Measurements from ENCODE around the gene CSGALNACT2. TPM values are rescaled to one million over a fixed set of nuclear protein-coding genes. Genes with fewer than 3 reads are reported as not detected.

Gene CSGALNACT2
- total and polyA plus RNA-seq, 2 donors from 2014 or later: 4.8 to 20.0 TPM

DNA sequence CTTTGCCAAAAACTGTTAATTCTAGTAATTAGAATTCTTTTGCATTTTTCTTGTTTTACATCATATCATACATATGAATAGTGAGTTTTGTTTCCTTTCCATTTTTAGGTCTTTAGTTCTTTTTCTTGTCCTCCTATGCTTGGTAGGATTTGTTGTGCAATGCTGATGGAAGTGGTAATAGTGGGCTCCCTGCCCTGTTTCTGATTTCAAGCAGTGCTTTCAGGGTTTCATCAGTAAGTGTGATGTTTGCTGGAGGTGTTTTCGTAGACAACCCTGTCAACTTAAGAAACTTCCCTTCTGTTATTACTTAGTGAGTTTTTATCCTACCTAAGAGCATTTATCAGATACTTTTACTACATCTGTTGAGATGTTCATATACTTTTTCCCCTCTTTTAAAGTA, 50.5 kb downstream of the CSGALNACT2 start:
- TF ChIP-seq, protein P1, sequence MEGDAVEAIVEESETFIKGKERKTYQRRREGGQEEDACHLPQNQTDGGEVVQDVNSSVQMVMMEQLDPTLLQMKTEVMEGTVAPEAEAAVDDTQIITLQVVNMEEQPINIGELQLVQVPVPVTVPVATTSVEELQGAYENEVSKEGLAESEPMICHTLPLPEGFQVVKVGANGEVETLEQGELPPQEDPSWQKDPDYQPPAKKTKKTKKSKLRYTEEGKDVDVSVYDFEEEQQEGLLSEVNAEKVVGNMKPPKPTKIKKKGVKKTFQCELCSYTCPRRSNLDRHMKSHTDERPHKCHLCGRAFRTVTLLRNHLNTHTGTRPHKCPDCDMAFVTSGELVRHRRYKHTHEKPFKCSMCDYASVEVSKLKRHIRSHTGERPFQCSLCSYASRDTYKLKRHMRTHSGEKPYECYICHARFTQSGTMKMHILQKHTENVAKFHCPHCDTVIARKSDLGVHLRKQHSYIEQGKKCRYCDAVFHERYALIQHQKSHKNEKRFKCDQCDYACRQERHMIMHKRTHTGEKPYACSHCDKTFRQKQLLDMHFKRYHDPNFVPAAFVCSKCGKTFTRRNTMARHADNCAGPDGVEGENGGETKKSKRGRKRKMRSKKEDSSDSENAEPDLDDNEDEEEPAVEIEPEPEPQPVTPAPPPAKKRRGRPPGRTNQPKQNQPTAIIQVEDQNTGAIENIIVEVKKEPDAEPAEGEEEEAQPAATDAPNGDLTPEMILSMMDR (IDR thresholded peaks at IDR 0.05; ENCODE audit: borderline replicate concordance, extremely low read depth, insufficient read depth): no peak
- FAIRE-seq (no peak), DNase-seq (no peak)
- H3K9ac ChIP-seq (ENCODE audit: low read length in 3 of 3): no peak overlapping the region
- H3K4me3 ChIP-seq (ENCODE audit: low read length in 3 of 3): no peak overlapping the region
- no peaks in the 10 kb centered on the region for H3K9me3 ChIP-seq (ENCODE audit: control insufficient read depth in 2 of 3, insufficient read depth in 1 of 3, low read length in 3 of 3)
- no peaks in the 10 kb centered on the region for H3K4me1 ChIP-seq (ENCODE audit: control insufficient read depth in 2 of 3, insufficient read depth in 2 of 3, low read depth in 1 of 3, low read length in 3 of 3)
- intact Hi-C loops (cut with DNase I): no loop called here
- no peak overlapping the region for H3K27ac ChIP-seq (ENCODE audit: low read depth in 2 of 2, low read length in 2 of 2)
- no peaks in the 10 kb centered on the region for H3K27me3 ChIP-seq (ENCODE audit: control insufficient read depth, insufficient read depth, low read length)
- no peaks in the 10 kb centered on the region for H3K36me3 ChIP-seq (ENCODE audit: control insufficient read depth in 2 of 3, insufficient read depth in 3 of 3, low read length in 3 of 3)

DNA sequence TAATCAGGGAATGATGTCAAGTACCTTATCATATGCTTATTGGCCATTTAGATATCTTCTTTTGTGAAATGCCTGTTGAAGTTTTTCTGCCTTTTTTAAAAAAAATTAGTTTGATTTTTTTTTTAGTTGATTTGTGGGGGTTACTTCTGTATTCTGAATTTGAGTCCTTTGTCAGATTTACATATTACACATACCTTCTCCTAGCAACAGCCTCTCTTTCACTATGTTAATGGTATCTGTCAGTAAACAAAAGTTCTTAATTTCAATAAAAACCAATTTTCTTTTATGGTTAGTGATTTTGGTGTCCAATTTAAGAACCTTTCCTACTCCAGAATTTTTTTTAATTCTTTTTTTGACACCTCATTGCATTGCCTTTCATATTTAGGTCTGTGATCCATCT, 52.0 kb downstream of the CSGALNACT2 start:
- no peak overlapping the region for H3K27ac ChIP-seq (ENCODE audit: low read depth in 2 of 2, low read length in 2 of 2)
- H3K4me3 ChIP-seq (ENCODE audit: low read length in 3 of 3): no peak overlapping the region
- no peak overlapping the region for H3K9ac ChIP-seq (ENCODE audit: low read length in 3 of 3)
- H3K9me3 ChIP-seq (ENCODE audit: control insufficient read depth in 2 of 3, insufficient read depth in 1 of 3, low read length in 3 of 3): no peaks in the 10 kb centered on the region
- FAIRE-seq: peak; percentile 42
- intact Hi-C loops (cut with DNase I): no loop called here
- H3K4me1 ChIP-seq (ENCODE audit: control insufficient read depth in 2 of 3, insufficient read depth in 2 of 3, low read depth in 1 of 3, low read length in 3 of 3): no peaks in the 10 kb centered on the region
- no peaks in the 10 kb centered on the region for H3K27me3 ChIP-seq (ENCODE audit: control insufficient read depth, insufficient read depth, low read length)
- H3K36me3 ChIP-seq (ENCODE audit: control insufficient read depth in 2 of 3, insufficient read depth in 3 of 3, low read length in 3 of 3): no peaks in the 10 kb centered on the region
- DNase-seq: no peak
- TF ChIP-seq, protein P1 (IDR thresholded peaks at IDR 0.05; ENCODE audit: borderline replicate concordance, extremely low read depth, insufficient read depth): no peak

DNA sequence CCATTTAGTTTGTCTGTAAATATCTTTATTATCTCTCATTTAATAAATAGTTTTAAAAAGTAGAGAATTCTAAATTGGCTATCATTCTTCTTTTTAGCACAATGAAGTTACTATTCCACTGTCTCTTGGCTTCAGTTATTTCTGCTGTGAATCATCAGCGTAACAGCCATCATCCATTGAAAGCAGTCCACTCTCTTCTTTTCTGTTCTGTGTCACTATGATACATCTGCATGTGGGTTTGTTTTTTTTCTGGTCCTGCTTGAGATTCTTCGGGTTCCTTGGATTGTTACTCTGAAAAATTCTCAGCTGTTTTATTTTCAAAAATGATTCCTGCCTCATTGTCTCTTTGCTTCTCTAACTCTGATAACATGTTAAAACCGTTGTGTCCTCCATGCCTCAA, 52.5 kb downstream of the CSGALNACT2 start:
- no peaks in the 10 kb centered on the region for H3K27me3 ChIP-seq (ENCODE audit: control insufficient read depth, insufficient read depth, low read length)
- no peaks in the 10 kb centered on the region for H3K9me3 ChIP-seq (ENCODE audit: control insufficient read depth in 2 of 3, insufficient read depth in 1 of 3, low read length in 3 of 3)
- FAIRE-seq (no peak), DNase-seq (no peak)
- TF ChIP-seq, protein P1 (IDR thresholded peaks at IDR 0.05; ENCODE audit: borderline replicate concordance, extremely low read depth, insufficient read depth): no peak
- intact Hi-C loops (cut with DNase I): no loop called here
- no peaks in the 10 kb centered on the region for H3K36me3 ChIP-seq (ENCODE audit: control insufficient read depth in 2 of 3, insufficient read depth in 3 of 3, low read length in 3 of 3)
- no peak overlapping the region for H3K4me3 ChIP-seq (ENCODE audit: low read length in 3 of 3)
- no peak overlapping the region for H3K27ac ChIP-seq (ENCODE audit: low read depth in 2 of 2, low read length in 2 of 2)
- H3K9ac ChIP-seq (ENCODE audit: low read length in 3 of 3): no peak overlapping the region
- no peaks in the 10 kb centered on the region for H3K4me1 ChIP-seq (ENCODE audit: control insufficient read depth in 2 of 3, insufficient read depth in 2 of 3, low read depth in 1 of 3, low read length in 3 of 3)

DNA sequence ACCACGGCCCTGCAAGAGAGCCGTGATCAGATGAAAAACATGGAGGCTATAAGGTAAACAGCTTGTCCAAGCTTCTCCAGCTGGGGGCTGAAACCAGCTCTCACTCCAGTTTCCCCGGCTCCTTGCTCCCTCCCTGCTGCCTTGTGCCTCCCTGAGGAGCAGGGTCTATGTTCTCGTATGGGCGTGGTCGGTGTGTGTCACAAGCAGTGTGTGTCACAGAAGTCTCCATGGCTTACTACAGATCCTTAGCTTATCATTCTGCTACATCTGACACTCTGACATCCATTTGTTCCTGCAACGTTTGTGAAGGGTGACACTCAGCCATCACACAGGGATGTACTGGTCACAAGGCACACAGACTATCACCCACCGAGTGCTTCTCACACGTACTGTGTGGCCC, 54.6 kb downstream of the CSGALNACT2 start:
- no peaks in the 10 kb centered on the region for H3K4me1 ChIP-seq (ENCODE audit: control insufficient read depth in 2 of 3, insufficient read depth in 2 of 3, low read depth in 1 of 3, low read length in 3 of 3)
- FAIRE-seq (no peak), DNase-seq (no peak)
- TF ChIP-seq, protein P1 (IDR thresholded peaks at IDR 0.05; ENCODE audit: borderline replicate concordance, extremely low read depth, insufficient read depth): no peak
- no peaks in the 10 kb centered on the region for H3K27me3 ChIP-seq (ENCODE audit: control insufficient read depth, insufficient read depth, low read length)
- no peak overlapping the region for H3K4me3 ChIP-seq (ENCODE audit: low read length in 3 of 3)
- no peak overlapping the region for H3K9ac ChIP-seq (ENCODE audit: low read length in 3 of 3)
- intact Hi-C loops (cut with DNase I): no loop called here
- no peaks in the 10 kb centered on the region for H3K36me3 ChIP-seq (ENCODE audit: control insufficient read depth in 2 of 3, insufficient read depth in 3 of 3, low read length in 3 of 3)
- H3K27ac ChIP-seq (ENCODE audit: low read depth in 2 of 2, low read length in 2 of 2): no peak overlapping the region
- no peaks in the 10 kb centered on the region for H3K9me3 ChIP-seq (ENCODE audit: control insufficient read depth in 2 of 3, insufficient read depth in 1 of 3, low read length in 3 of 3)

Data from kidney (tissue), 14 donors.